HG02571 (cell line): Measurements from ENCODE around the gene MINDY3.
A peak's percentile ranks its signal among the peaks of the same experiment; 100 is the strongest.
"Not testable (repeated sequence)": the region's sequence is repeated elsewhere in the genome, so short reads cannot be mapped to it uniquely, and the experiment has no call there.

ENCODE experiments used
- ATAC-seq: cut with Tn5 transposase; IDR thresholded peaks from one replicate; pipeline ENCODE4 v1.9.1; 2021; ENCODE audit warnings: mild to moderate bottlenecking, moderate library complexity; ENCODE audit not compliant: unreplicated experiment

The MINDY3 gene

GRCh38 chr10:15859906-15860691, at the start of gene MINDY3:
TSS of gene MINDY3 (minus strand) at chr10:15860507. CDS start at chr10:15860299, 208 bp downstream.
- peak; percentile 92 for ATAC-seq

GRCh38 chr10:15901889-15902288, 41.6 kb upstream of the MINDY3 start:
- no peak for ATAC-seq

DNA sequence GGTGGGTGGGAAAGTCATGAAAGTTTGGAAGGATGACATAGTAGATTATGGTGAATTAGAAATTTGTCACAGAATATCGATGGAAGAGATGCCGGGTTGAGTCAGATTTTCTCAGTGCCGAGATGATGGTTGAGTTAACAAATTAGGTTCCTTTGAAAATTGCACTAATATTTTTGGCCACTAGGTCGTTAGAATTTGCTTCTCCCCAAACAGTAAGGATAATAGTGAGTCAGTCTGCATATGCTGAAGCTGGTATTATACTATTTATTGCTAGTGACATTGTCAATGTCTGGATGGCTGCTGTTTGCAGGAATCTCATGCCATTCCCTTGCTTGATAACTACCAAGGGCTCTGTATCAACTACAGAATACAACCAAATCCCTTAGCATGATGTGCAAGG, 37.7 kb upstream of the MINDY3 start:
- no peak for ATAC-seq

DNA sequence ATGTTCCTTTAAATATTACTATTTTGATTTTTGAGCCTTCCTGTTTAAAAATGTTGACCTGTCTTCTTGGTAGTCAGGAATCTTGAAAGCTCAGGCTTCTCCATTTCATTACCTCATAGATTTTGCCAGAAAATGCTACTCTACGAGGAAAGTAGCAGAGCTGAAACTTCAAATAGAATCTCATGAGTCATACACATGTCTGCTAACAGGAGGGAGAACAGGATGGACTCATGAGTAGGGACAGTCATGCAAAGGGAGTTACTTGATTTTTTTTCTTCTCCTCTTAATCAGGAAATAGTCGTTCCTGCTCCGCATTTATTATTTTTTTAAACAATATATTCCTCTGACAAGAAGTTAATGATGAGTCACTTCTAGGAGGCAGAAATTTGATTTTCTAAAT, 37.0 kb upstream of the MINDY3 start:
- ATAC-seq: no peak

GRCh38 chr10:15896654-15897053, 36.3 kb upstream of the MINDY3 start:
- ATAC-seq: no peak

DNA sequence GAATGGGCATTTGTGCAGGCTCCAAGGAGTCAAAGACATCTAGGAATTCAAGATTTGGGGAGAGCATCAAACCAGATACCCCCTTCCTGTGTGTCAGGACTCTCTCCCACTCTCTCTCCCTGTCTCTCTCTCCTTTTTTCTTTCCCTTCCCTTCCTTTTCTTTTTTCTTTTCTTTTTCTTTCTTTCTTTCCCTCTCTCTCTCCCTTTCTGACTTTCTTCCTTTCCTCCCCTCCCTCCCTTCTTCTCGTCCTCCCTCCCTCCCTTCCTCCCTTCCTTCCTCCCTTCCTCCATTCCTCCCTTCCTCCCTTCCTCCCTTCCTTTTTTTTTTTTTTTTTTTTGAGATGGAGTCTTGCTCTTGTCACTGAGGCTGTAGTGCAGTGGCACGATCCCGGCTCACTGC, 24.1 kb upstream of the MINDY3 start:
- ATAC-seq: no peak

GRCh38 chr10:15881542-15881941, 21.2 kb upstream of the MINDY3 start:
- no peak for ATAC-seq

DNA sequence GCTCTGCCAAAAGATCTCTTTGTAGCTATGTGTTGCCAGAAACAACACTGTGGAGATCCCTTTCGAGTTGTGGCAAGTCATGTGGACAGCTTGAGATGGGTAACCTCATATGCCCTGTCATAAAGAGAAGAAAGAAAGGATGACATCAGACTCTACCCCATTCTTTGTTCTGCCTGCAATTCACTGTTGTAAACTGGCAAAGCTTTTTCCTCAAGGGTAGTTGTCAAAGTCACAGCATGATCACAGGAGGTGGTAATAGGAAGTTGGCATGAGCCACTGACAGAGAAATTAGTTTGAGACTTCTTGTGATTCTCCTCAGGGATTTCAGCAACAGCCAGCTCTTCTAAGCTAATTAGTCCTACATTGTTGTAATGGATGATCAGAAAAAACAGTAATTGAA, 19.4 kb upstream of the MINDY3 start:
- ATAC-seq: no peak

DNA sequence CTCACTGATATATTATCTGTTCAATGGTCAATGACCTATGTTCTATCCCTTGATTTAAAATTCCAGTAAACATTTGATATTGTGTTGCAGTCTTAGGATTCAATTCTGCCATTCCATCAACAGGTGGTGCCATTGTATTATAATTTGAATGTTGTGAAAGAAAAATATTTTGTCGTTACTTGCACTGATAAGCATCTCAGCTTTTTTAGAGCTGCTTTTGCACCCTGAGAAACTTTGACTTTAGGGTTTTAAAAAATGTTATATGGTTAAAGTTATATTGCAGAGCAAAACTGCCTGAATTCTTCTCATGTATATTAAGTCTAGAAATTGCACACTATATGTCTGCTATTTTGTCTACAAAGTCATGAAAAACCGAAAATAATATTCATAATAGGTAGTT, 18.8 kb upstream of the MINDY3 start:
- no peak for ATAC-seq

DNA sequence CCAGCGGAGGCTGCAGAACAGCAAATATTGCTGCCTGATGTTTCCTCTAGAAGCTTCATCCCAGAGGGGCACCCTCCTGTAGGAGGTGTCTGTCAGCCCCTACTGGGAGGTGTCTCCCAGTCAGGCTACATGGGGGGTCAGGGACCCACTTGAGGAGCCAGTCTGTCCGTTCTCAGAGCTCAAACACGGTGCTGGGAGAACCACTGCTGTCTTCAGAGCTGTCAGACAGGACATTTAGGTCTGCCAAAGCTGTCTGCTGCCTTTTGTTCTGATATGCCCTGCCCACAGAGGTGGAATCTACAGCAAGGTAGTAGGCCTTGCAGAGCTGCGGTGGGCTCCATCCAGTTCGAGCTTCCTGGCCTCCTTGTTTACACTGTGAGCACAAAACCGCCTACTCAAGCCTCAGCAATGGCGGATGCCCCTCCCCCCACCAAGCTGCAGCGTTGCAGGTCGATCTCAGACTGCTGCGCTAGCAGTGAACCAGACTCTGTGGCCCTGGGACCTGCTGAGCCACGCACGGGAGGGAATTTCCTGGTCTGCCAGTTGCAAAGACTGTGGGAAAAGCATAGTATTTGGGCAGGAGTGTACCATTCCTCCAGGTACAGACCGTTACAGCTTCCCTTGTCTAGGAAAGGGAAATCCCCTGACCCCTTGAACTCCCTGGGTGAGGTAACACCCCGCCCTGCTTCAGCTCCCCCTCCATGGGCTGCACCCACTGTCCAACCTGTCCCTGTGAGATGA, 17.7 kb upstream of the MINDY3 start:
- ATAC-seq: no peak

GRCh38 chr10:15876274-15876673, 16.0 kb upstream of the MINDY3 start:
- not testable (repeated sequence) for ATAC-seq

DNA sequence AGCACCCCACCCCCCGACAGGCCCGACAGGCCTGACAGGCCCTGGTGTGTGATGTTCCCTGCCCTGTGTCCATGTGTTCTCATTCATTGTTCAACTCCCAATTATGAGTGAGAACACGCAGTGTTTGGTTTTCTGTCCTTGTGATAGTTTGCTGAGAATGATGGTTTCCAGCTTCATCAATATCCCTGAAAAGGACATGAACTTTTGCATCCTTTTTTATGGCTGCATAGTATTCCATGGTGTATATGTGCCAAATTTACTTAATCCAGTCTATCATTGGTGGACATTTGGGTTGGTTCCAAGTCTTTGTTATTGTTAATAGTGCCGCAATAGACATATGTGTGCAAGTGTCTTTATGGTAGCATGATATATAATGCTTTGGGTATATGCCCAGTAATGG, 12.3 kb upstream of the MINDY3 start:
- ATAC-seq: not testable (repeated sequence)

- ATAC-seq: no peak
Measured at GRCh38 chr10:15871823-15872222, 11.5 kb upstream of the MINDY3 start.

DNA sequence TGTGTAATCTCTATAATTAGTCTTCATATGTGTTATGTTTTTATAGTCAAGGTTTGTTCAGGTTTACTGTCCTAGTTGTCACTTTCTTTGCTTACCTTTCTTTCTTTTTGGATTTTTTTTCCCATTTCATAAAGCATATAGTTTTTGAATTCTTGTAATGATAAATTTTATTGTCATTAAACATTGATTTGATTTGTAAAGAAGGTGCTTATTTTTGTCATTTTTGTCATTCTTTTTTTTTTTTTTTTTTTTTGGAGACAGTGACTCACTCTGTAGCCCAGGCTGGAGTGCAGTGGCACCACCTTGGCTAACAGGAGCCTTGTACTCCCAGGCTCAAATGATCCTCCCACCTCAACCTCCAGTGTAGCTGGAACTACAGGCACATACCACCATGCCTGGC, 9.6 kb upstream of the MINDY3 start:
- ATAC-seq: no peak

GRCh38 chr10:15868006-15868405, 7.7 kb upstream of the MINDY3 start:
- no peak for ATAC-seq

DNA sequence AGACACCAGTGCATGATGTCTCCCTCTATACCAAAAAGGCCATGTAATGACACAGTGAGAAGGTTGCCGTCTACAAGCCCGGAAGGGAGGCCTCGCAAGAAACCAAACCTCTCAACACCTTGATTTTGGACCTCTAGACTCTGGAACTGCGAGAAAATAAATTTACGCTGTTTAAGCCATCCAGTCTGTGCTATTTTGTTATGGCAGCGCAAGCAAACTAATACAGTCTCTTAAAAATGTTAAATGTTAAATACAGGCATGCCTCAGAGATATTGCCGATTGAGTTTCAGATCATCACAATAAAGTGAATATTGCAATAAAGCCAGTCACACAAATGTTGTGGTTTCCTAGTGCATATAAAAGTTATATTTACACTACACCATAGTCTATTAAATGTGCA, 5.0 kb upstream of the MINDY3 start:
- no peak for ATAC-seq

- no peak for ATAC-seq
Measured at GRCh38 chr10:15864419-15864818, 4.1 kb upstream of the MINDY3 start.

GRCh38 chr10:15863733-15864132, 3.4 kb upstream of the MINDY3 start:
- ATAC-seq: no peak

GRCh38 chr10:15863323-15863722, 3.0 kb upstream of the MINDY3 start:
- no peak for ATAC-seq

DNA sequence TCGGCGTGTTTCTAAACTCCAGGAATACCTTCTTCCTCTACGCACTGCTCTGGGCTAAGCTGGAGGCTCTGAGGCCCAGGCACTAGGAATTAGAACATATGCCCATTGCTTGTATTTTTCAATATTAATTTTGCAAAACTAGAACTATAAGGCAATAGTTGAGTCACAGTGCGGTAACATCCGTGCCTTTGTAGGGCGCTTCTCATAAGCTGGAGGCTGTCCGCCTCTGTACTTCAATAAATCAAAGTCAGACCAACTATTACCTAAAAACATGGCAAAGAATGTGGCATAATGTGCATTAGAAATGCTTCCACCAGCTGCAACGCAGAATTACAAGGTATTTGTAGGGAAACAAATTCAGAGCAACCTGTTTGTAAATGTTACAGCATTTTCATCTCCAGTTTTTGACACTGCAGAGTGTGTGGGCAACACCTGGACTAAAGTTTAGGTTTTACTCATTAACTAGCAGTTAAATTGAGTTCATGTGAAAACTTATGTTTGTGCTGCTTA, 440 bp upstream of the MINDY3 start:
- ATAC-seq: no peak

DNA sequence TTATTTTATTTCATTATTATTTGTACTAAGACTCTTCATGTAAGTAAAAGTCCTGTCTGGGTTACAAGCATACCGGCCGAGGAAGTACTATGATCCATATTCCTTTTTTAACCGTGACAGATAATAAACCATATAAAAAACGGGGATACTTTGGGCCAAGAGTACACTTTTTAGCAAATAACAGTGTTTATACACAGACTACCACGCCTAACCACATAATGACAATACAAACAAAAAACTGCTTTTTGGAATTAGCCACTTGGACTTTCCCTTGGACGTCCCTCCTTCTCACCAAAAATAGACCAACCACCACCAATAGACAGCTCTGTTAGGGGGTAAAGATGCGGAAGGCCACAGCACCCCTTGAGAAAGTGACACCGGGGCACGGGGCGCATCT, 800 bp downstream of the MINDY3 start:
- peak; percentile 52 for ATAC-seq

GRCh38 chr10:15858861-15859281, 1.4 kb downstream of the MINDY3 start:
- ATAC-seq: no peak
